KOPT-K1 (cell line): ENCODE measurements around the gene PRPF40B.

Source experiments
- H3K27ac ChIP-seq: fragments of 200-600 bp; sonication (generic); 2 replicates; pipeline ENCODE4 v1.5.1; 2016; ENCODE audit warnings: antibody characterized with exemption, mild to moderate bottlenecking, low read depth, low read length; ENCODE audit not compliant: poor library complexity, severe bottlenecking
- H3K36me3 ChIP-seq: fragments of 200-600 bp; sonication (generic); 2 replicates; pipeline ENCODE4 v1.5.1; 2017; ENCODE audit warnings: antibody characterized with exemption, mild to moderate bottlenecking, low read length, moderate library complexity; ENCODE audit not compliant: insufficient read depth
- H3K9me3 ChIP-seq: fragments of 200-600 bp; sonication (generic); 2 replicates; pipeline ENCODE4 v1.5.1; 2017; ENCODE audit warnings: antibody characterized with exemption, low read length, mild to moderate bottlenecking; ENCODE audit not compliant: insufficient read depth, poor library complexity, severe bottlenecking

The PRPF40B gene

GRCh38 chr12:49643135-49643534 is 19.8 kb downstream of the PRPF40B start:
- Histone ChIP-seq H3K36me3 (peaks cover 50% of the 10 kb centered on the region), H3K27ac (no peak overlapping the region), H3K9me3 (no peaks in the 10 kb centered on the region)

DNA sequence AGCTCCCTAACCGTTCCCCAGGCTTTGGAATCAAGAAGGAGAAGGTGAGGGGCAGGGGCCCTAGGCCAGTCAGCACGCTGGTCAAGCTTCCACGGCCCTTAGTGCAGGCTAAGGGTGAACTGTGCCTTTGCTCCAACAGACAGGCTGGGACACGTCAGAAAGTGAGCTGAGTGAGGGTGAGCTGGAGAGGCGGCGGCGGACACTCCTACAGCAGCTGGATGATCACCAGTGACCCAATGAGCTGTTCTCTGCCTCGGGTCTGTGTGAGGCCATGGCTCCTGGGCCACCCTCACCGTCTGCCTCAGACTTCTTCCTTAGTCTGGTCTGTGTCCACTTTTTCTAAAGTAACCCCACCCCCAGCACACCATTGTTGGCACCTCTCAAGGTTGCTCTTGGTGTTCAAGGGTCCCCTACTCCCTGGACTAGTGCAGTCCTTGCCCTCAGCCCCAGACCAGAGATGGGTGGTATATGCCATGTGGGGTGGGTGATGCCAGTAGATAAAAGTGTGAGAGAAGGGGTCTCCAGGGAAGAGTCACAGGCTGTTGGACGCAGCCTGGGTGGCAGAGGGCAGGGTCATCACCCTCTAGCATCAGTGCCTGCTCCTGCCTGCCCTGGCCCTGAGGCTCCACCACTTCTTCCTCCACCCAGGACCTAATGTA is 20.7 kb downstream of the PRPF40B start:
- no peak overlapping the region for H3K27ac ChIP-seq
- H3K36me3 ChIP-seq = peaks cover 60% of the 10 kb centered on the region
- no peaks in the 10 kb centered on the region for H3K9me3 ChIP-seq

DNA sequence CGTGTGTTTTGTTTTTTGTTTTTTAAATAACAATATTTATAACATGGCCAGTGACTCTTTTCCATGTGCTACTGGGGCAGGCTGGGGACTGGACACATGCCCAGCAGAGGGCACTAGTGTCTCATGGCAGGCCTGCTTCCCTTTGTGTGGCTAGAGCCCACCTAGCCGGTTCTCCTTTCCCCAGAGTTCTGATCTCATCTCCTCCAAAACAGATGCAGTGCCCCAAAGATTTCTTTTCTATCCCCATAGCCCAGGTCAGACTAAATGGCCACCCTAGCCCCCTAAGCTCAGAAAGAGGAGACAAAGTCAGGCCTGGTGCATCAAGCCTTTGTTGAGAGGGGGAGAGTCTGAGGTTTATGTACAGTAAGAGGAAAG is 21.2 kb downstream of the PRPF40B start:
- Histone ChIP-seq H3K27ac (peak overlapping the region; percentile 53), H3K36me3 (peaks cover 65% of the 10 kb centered on the region), H3K9me3 (no peaks in the 10 kb centered on the region)

DNA sequence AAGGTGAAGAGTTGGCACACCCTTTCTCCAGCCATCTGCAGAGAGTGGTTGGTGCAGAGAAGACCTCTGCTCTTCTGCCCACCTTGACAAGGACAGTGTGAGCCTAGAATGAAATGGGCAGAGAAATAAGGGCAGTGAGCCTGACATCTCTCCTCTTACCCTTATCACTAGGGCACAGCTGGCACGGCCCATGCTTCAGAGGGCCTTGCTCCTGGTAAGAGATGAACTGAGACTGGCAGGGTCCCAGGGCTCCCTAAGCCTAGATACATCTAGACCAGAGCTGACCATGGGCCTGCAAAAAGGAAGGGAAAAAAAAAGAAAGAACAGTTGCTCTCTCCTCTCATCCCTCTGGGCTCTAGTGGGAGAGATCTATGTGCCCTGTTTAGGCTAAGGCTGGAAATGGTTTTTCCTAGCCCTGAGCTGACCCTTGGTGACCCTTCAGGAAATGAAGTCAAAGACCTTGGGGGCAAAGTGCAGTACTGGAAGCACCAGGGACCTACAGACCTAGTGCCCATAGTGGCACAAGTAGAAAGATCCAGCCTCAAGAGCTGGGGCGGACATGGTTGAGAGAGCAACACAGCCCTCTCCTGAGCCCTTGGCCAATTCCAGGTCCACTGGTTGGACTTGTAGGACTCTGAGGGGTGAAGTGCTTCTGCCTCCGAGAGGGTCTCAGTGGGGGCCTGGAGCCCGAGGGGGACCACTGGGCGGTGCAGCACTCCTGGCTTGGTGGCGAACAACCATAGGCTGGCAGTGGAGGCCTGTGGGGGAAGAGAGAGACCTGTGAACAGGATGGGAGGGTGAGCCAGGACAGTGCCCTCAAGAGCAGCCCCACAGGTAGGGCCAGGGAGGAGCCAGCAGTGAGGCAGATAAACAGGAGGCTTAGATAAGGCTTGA is 22.0 kb downstream of the PRPF40B start:
- Histone ChIP-seq H3K36me3 (peaks cover 73% of the 10 kb centered on the region), H3K27ac (peak overlapping the region; percentile 53), H3K9me3 (no peaks in the 10 kb centered on the region)

DNA sequence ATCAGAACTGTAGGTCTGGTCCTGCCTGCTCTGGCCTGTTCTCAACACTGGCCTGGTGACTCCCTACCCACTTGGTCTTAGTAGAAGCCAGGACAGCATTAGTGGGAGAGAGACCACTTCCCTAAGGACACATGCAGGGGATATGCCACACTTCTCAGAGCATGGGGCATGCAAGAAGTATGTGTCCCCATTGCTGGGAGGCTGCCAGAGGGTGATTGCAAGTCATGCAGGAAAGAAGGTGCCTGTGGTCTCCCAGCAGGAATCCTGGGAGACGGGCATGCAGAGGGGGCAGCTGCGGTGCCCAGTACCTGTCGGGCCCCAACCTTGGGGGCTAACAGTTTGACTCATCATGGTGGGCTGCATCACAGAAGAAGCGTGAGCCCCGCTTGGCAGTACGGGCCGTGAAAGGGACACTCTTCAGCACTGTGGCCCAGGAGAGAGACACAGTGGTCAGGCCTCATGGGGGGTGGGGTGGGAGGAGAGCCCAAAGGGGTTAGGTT is 23.0 kb downstream of the PRPF40B start:
- H3K27ac ChIP-seq = peak overlapping the region; percentile 53
- peaks cover 82% of the 10 kb centered on the region for H3K36me3 ChIP-seq

GRCh38 chr12:49646871-49647654 is 23.7 kb downstream of the PRPF40B start:
- H3K9me3 ChIP-seq = no peaks in the 10 kb centered on the region
- peak overlapping the region; percentile 35 for H3K27ac ChIP-seq
- H3K36me3 ChIP-seq = peaks cover 88% of the 10 kb centered on the region

More for the DNA sequence above, 23.0 kb downstream of the PRPF40B start:
- H3K9me3 ChIP-seq = no peaks in the 10 kb centered on the region

DNA sequence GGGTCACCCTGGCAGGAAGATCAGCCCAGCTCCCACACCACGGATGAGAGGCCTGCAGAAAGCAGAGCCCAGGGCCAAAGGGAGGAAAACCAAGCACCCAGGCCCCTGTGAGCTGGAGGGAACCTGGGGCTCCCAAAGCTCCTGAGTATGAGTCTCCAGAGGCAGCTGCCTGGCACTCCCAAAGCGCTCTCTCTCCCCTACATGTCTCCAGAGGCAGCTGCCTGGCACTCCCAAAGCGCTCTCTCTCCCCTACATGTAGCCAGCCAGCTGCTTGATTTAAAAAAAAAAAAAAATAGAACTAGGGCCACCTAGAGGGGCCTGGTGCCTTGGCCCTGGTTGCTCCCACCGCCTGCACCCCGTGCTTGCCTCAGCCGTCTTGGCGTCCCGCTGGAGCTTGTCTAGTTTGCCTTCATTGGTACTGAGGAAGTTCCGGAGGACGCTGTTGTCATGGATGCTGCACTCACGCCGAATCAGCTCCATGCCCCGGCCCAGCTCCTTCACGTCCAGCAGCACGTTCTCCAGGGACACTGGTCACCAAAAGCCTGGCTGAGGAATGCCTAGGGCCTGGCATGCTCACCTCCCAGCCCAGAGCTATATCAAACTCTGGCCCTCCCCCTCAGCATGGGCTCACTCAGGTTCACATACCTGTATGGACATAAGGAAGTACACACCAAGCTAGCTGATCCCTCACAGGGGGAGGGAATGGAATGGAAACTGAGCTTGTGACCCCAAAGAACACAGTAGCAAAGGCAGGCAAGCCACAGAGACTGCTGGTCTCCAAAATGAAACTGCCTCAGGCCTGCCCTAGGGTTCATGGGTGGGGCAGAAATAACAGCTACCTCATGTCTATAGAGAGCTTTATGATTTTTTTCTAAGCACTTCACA is 24.7 kb downstream of the PRPF40B start:
- H3K36me3 ChIP-seq = peaks cover 92% of the 10 kb centered on the region
- peak overlapping the region; percentile 35 for H3K27ac ChIP-seq
- no peaks in the 10 kb centered on the region for H3K9me3 ChIP-seq

- Histone ChIP-seq H3K27ac (peak overlapping the region; percentile 25), H3K9me3 (no peaks in the 10 kb centered on the region), H3K36me3 (peaks cover 93% of the 10 kb centered on the region)
Measured at GRCh38 chr12:49648712-49649003, 25.3 kb downstream of the PRPF40B start.

GRCh38 chr12:49649445-49649844 is 26.1 kb downstream of the PRPF40B start:
- Histone ChIP-seq H3K9me3 (no peaks in the 10 kb centered on the region), H3K27ac (peak overlapping the region; percentile 25), H3K36me3 (peaks cover 97% of the 10 kb centered on the region)

- Histone ChIP-seq H3K36me3 (peaks cover 98% of the 10 kb centered on the region), H3K9me3 (no peaks in the 10 kb centered on the region), H3K27ac (no peak overlapping the region)
Measured at GRCh38 chr12:49649892-49650291, 26.5 kb downstream of the PRPF40B start.

DNA sequence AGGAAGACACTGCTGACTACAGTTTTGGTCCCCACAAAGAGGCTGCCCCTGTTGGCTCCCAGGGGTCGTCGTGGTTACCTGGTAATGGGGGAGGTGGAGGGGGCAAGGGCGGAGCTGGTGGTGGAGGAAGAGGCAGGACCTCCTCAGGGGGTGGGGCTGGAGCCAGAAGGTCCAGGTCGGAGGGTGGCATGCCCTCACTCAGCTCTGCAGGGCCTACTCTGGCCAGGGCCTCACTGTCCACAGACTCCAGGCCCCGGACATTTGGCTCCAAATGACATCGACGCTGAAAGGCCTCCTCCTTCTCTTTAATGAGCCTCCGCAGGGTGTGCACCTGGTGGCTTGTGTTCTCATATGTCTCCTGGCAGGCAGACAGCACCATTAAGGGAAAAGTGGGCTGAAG is 28.5 kb downstream of the PRPF40B start:
- Histone ChIP-seq H3K27ac (no peak overlapping the region), H3K36me3 (peaks cover 98% of the 10 kb centered on the region), H3K9me3 (no peaks in the 10 kb centered on the region)

DNA sequence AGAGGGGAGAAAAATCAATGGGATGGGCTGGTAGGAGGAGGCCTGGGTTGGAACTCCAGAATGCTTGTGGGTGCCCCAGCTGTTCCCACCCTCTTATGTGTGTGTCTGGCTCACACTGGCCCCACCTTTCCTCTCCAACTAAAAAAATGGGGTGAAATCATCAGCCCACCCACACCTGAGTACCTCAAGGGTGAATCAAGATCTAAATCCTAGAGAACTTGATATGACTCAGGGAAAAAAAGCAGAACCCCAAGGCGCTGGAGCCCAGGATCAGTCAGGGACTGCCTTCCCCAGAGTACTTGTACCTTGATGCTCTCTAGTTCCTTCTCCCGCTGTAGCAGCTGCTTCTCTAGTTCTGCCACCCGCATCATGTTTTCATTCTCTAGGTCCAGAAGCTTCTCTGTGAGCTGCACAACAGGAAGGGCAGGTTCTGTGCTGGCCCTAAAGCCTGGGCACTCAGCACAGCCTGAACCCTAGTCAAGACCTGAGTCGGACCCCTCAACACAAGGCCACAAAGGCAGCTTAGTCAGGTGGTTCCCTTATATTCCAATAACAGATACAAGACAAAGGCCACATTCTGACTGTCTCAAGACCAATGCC is 29.7 kb downstream of the PRPF40B start:
- peaks cover 98% of the 10 kb centered on the region for H3K36me3 ChIP-seq
- H3K27ac ChIP-seq = no peak overlapping the region
- H3K9me3 ChIP-seq = no peaks in the 10 kb centered on the region

DNA sequence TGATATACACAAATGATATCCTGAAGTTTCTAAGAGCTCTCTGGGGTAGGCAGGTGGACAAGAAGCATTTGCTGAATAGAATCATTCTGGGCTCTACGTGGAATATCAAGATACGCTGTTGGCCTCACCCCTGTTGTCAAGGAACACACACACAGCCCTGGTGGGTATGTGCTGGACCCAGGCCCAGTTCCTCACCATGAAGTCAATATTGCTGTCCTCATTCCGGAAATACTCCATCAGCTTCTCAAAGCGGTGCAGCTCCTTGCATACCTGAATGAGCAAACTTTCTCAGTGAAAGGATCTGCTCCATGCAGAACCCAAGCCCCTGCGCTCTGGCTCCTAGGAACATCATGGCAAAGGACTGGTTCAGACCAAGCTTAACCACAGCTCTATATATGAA is 31.4 kb downstream of the PRPF40B start:
- H3K36me3 ChIP-seq = peaks cover 96% of the 10 kb centered on the region
- H3K9me3 ChIP-seq = no peaks in the 10 kb centered on the region
- H3K27ac ChIP-seq = no peak overlapping the region

GRCh38 chr12:49655595-49656236 is 32.4 kb downstream of the PRPF40B start:
- peaks cover 92% of the 10 kb centered on the region for H3K36me3 ChIP-seq
- no peaks in the 10 kb centered on the region for H3K9me3 ChIP-seq
- H3K27ac ChIP-seq = no peak overlapping the region
